HG03354 (cell line): ENCODE measurements around the gene FMR1NB.

Experiments used
- ATAC-seq: cut with Tn5 transposase; IDR thresholded peaks from one replicate; pipeline ENCODE4 v1.9.1; 2021; ENCODE audit warnings: mild to moderate bottlenecking; ENCODE audit not compliant: unreplicated experiment, poor library complexity, severe bottlenecking

FMR1NB gene

DNA sequence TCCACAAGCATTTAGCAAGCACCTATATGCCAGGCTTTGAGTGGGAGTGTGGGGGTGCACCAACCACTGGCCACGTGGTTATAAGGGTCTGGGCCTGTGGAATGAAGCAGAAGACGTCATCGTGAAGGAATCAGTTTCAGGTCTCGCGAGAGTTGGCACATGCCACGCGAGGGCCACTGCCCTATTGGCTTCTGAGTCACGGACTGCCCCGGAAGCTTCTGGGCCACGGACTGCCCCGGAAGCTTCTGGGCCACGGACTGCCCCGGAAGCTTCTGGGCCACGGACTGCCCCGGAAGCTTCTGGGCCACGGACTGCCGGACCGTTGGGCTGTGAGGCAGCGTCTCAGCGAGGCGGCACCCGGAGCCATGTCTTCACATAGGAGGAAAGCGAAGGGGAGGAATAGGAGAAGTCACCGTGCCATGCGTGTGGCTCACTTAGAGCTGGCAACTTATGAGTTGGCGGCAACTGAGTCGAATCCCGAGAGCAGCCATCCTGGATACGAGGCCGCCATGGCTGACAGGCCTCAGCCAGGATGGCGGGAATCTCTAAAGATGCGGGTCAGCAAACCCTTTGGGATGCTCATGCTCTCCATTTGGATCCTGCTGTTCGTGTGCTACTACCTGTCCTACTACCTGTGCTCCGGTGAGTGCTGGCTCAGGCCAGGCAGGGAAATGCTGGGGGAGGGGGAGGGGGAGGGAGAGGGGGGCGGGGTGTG, at the start of gene FMR1NB:
FMR1NB (plus strand) TSS at position 300 of the 715 bp plus-strand sequence; CDS start at position 366, 66 bp downstream.
- no peak for ATAC-seq

DNA sequence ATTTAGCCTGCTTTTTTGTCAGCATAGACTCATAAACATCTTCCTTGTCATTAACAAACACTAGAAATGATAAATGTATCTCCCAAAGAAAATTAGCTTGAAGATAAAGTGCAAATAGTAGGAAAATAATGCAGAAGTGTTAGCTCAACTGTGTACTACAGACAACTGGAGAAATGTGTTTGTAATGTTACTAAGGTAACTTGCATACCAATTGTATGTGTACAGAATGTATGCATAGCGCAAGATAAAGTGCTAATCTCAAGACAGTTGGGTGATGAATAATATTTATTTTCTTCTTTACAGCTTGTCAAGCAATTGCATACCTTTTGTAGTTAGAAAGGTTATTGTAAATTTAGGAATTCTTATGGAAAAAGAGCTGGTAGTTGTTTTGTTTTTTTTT, 47.3 kb upstream of the FMR1NB start:
- no peak for ATAC-seq

GRCh38 chrX:147935156-147935758, 45.9 kb upstream of the FMR1NB start:
- no peak for ATAC-seq

DNA sequence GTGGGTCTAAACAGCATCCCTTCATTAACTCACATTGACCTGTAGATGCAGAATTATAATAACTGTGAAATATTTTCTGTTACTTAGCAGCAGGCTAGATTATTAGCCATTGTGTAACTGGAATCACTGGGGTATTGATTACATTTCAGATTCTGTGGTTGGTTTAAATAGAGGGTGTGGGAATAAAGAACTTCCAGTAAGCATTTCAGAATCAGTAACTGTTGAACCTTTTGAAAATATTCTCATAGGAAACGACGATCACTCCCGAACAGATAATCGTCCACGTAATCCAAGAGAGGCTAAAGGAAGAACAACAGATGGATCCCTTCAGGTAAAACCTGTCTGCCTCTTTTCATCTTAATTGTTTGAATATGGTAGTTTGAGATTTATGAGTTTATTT, 35.9 kb upstream of the FMR1NB start:
- ATAC-seq = no peak

- no peak for ATAC-seq
Measured at GRCh38 chrX:147948531-147948930, 32.6 kb upstream of the FMR1NB start.

DNA sequence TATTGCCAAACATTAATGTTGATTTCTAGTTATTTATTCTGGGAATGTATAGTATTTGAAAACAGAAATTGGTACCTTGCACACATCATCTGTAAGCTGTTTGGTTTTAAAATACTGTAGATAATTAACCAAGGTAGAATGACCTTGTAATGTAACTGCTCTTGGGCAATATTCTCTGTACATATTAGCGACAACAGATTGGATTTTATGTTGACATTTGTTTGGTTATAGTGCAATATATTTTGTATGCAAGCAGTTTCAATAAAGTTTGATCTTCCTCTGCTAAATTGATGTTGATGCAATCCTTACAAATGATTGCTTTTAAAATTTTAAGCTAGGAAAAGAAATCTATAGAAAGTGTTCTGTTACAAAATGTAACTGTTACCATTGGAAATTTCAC, 30.8 kb upstream of the FMR1NB start:
- ATAC-seq = no peak

GRCh38 chrX:147953976-147954375, 27.2 kb upstream of the FMR1NB start:
- ATAC-seq = no peak

GRCh38 chrX:147957291-147957690, 23.8 kb upstream of the FMR1NB start:
- no peak for ATAC-seq

GRCh38 chrX:147958291-147958690, 22.8 kb upstream of the FMR1NB start:
- no peak for ATAC-seq

- ATAC-seq = no peak
Measured at GRCh38 chrX:147960722-147961121, 20.4 kb upstream of the FMR1NB start.

GRCh38 chrX:147962476-147962875, 18.7 kb upstream of the FMR1NB start:
- no peak for ATAC-seq

DNA sequence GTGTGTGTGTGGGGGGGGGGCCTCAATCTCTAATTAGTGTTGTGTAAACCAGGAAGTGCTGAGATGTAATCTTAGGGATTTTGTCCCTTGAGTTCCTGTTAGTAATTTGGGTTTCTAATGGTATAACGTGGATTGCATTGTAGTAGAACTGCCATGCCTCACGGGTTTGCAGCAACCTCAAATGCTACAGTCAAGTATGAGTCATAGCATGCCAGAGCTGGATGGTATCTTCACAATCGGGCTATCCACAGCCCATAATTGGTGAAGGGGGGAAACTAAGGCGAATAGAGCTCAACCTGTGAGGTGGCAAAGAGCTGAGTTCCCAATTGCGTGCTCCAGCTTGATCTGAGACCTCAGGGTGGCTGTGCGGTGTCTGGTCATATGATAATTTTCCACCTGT, 2.2 kb upstream of the FMR1NB start:
- no peak for ATAC-seq

GRCh38 chrX:148020329-148020728, 39.2 kb downstream of the FMR1NB start:
- no peak for ATAC-seq

DNA sequence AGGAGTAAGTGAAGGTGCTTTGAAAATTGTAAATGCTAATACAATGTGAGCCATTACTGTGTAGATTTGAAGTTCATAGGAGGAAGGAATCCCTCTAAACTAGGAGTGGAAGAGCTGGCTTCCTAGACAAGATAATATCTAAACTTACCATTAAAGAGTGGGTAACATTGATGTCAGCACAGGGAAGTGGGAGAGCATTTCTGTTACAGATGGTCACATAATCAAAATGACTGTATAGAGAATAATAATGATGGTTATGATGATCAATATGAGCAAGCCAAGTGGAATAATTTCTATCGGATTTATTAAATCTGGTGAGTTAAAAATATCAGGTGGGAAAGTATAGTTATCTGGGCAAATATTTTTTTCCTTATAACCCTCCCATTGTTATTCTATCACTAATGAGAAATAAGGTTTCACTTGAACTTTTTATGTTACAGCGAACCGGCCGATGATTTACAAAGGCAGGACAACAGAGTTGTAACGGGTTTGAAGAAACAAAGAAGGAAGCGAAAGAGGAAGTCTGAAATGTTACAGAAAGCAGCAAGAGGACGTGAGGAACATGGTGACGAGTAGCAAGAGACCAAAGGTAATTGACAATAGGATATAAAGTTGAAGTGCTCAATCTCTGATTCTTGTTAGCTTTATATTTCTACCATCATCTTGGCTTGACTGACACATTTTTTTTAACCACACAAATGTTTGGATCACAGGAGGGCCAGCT, 43.5 kb downstream of the FMR1NB start:
- peak; percentile 90 for ATAC-seq

DNA sequence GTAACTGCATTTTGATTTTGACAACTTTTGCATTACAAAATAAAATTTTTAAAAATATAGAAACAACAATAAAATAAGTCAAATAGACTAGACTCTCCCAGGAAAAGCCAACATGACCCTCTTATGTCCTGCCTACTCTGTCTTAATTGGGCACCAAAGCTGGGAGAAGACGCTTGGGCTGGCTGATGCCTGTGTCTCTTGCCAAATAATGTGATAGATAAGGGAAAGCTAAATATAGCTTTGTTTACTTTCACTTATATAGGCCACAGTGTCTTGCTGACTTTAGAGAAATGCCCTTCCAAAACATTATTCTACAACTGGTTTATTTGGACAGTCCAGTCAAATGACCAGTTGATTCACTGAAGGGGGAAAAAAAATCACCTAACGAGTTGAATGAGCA, 54.2 kb downstream of the FMR1NB start:
- ATAC-seq = no peak

DNA sequence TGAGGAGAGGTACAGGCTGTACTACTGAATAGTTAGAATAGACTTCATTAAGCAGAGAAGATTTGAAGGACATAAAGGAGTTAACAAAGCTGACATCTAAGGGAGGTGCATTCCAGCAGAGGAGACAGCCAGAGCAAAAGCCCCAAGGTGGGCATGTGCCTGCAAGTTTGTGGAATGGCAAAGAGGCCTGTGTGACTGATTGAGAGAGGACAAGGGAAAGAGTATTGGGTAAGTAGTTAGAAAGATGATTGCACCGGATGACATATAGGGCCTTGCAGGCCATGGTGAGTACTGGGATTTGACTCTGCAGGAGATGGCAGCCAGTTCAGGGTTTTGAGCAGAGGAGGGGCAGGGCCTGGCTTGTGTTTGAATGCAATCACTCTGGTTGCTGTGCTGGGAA, 55.9 kb downstream of the FMR1NB start:
- ATAC-seq = no peak

DNA sequence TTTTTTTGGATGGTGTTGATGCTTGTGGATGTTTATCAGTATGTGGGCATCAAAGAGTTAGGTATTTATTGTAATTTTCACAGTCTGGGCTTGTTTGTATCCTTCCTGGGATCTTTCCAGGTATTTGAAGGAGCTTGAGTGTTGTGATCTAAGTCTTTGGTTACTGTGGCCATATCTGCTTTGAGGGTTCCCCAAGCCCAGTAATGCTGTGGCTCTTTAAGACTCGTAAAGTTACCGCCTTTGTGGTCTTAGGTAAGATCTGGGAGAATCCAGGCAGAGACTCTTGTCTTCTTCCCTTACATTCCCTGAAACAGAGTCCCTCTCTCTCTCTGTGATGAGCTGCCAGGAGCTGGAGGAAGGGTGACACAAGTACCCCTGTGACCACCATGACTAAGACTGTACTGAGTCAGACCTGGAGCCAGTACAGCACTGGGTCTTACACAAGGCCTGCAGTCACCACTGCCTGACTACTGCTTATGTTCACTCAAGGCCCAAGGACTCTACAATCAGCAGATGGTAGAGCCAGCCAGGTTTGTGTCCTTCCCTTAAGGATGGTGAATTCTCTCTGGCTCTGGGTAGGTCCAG, 62.2 kb downstream of the FMR1NB start:
- ATAC-seq = no peak

DNA sequence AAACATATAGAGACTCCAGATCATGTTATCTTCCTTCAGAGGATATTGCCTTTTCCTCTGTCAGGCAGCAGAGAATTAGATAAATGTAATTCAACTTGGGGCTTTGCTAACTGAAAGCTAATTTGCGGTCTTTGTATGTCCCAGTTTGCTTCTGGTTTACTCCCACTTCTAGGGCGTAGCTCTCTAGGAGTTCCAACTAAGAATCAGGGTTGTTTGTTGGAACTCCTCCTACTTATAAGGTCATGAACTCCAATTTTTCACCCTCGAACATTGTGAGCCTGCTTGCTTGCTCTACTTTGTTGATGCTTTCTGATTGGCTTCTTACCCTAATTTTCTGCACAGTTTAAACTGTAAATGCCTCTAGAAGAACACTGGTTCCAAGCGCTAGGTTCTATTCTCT, 66.1 kb downstream of the FMR1NB start:
- ATAC-seq = no peak

DNA sequence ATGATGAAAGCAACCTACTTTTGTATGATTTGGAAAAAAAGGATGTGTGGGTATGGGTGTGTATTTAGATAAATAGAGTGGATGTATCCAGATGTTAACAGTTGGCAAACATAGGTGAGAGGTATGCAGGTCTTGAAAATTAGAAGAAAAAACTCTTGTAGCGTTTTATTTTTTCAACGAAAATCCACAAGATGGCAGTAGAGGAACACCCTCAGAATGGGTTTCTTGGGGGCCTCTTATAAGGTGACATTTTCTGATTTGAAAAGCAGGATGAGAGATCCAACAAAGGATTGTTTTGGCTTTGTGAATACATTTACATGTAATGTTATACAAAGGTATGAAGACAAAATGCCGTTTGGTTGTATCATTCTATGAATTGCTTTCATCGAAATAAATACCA, 68.3 kb downstream of the FMR1NB start:
- ATAC-seq = peak; percentile 65

- ATAC-seq = no peak
Measured at GRCh38 chrX:148051973-148052372, 70.8 kb downstream of the FMR1NB start.

DNA sequence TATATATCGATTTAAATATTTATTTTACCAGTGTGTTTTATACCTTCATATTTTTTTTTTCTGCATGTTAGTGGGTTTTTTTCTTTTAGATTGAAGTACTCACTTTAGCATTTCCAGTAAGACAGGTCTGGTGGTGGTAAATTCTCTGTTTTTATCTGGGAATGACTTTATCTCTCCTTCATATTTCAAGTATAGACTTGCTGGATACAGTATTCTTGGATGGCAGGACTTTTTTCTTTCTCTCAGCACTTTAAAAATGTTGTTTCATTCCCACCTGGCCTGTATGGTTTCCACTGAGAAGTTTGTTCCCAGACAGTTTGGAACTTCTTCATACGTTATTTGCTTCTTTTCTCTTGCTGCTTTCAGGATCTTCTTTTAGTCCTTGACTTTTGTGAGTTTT, 86.1 kb downstream of the FMR1NB start:
- no peak for ATAC-seq
